ENCODE measurements around the gene ALDH1A2.
A peak's percentile ranks its signal among the peaks of the same experiment; 100 is the strongest.
"Not testable (repeated sequence)": the region's sequence is repeated elsewhere in the genome, so short reads cannot be mapped to it uniquely, and the experiment has no call there.

The ALDH1A2 gene

DNA sequence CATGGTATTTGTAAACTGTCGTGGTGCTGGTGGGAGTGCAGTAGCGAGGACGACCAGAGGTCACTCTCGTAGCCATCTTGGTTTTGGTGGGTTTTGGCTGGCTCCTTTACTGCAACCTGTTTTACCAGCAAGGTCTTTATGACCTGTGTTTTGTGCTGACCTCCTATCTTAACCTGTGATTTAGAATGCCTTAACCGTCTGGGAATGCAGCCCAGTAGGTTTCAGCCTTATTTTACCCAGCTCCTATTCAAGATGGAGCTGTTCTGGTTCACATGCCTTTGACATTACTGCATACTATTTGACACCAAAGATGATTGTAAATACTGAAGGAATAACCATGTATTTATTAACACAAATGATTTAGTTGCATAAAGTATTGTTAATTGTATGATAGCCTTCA lies 15.4 kb upstream of the ALDH1A2 start:
- H3K4me1 Mint-ChIP-seq (ENCODE audit: low read depth); H3K9me3 Mint-ChIP-seq (ENCODE audit: low read depth); H3K27ac Mint-ChIP-seq; H3K36me3 Mint-ChIP-seq; H3K4me3 Mint-ChIP-seq: not testable (repeated sequence)
- peaks cover 12% of the 10 kb centered on the region for H3K27me3 Mint-ChIP-seq

- Mint-ChIP-seq H3K4me1 (ENCODE audit: low read depth) (no peaks in the 10 kb centered on the region), H3K9me3 (ENCODE audit: low read depth) (no peaks in the 10 kb centered on the region), H3K27me3 (peaks cover 10% of the 10 kb centered on the region), H3K4me3 (no peak overlapping the region), H3K27ac (no peak overlapping the region), H3K36me3 (no peaks in the 10 kb centered on the region)
These were observed 14.9 kb upstream of the ALDH1A2 start for GRCh38 chr15:58080398-58080797.

DNA sequence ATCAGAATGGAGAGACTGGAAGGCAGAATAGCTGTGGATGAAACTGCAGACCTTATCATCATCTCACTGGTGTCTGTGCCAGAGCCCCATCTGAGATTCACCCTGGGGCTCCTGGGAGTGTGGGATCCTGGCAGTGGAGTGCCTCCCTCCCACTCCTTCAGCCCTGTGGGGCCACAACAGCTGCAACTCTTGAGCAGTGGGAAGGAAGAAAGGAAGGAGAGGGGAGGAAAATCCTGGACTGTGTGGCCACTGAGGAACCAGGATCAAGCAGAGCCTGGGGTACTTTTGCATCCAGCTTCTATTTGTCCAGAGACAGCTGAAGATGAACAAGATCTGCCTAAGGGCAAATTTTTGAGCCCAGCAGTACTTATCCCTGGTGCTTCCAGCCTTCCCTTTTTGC lies 13.1 kb upstream of the ALDH1A2 start:
- H3K4me1 Mint-ChIP-seq (ENCODE audit: low read depth): no peaks in the 10 kb centered on the region
- H3K9me3 Mint-ChIP-seq (ENCODE audit: low read depth): no peaks in the 10 kb centered on the region
- H3K27ac Mint-ChIP-seq: no peak overlapping the region
- H3K27me3 Mint-ChIP-seq: peaks cover 10% of the 10 kb centered on the region
- H3K4me3 Mint-ChIP-seq: no peak overlapping the region
- H3K36me3 Mint-ChIP-seq: no peaks in the 10 kb centered on the region

DNA sequence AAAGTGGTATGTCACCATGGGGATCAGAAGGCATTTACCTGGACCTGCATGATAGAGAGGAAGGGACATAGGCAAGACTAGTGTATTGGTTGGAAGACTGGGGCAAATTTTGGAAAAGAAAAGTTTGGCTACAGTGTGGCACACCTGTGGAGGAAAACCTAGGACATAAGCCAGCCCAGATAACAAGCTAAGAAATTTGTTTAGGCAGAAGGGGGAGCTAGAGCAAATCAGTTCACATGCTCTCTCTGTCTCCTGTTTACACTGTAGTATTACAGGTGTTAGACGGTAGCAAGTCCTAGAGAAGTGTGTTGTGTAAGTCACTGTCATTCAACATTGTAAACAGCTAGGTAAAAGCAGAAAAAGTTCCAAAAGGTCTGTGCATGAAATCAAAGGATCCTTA lies 11.9 kb upstream of the ALDH1A2 start:
- Mint-ChIP-seq H3K27me3 (peaks cover 14% of the 10 kb centered on the region), H3K4me1 (ENCODE audit: low read depth) (no peaks in the 10 kb centered on the region), H3K4me3 (no peak overlapping the region), H3K9me3 (ENCODE audit: low read depth) (no peaks in the 10 kb centered on the region), H3K36me3 (no peaks in the 10 kb centered on the region), H3K27ac (no peak overlapping the region)

- Mint-ChIP-seq H3K9me3 (ENCODE audit: low read depth) (no peaks in the 10 kb centered on the region), H3K27me3 (peaks cover 19% of the 10 kb centered on the region), H3K4me1 (ENCODE audit: low read depth) (no peaks in the 10 kb centered on the region), H3K4me3 (no peak overlapping the region), H3K27ac (no peak overlapping the region), H3K36me3 (no peaks in the 10 kb centered on the region)
These were observed 8.9 kb upstream of the ALDH1A2 start for GRCh38 chr15:58074452-58074851.

DNA sequence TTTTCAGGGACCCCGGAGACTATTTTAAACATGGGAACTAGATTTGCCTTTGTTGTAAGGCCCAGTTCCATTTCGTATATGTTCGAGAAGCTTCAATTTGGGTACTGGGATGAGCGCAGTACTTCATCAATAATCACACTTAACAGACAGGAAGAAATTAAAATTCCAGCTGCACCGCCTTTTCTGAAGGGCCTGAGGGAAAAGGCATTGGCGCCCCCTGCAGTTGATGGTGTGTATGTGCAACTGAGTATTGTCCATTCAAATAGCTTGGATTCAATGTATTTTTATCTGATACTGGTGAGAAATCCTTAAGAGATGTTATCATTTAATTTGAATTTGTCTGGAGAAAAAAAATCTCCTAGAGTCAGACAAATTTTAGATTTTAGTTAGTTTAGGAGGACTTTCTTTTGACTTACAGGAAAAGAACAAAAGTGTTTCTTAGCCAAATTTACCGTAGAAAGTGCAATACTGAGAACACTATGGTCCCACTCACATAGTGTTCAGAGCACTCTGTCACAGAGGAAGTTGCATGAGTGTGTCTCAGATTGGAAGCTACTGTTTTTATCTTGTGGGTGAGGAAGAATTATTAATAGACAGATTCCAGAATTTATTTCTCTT lies 5.4 kb upstream of the ALDH1A2 start:
- no peaks in the 10 kb centered on the region for H3K9me3 Mint-ChIP-seq (ENCODE audit: low read depth)
- H3K27me3 Mint-ChIP-seq: peaks cover 26% of the 10 kb centered on the region
- H3K36me3 Mint-ChIP-seq: no peaks in the 10 kb centered on the region
- no peak overlapping the region for H3K4me3 Mint-ChIP-seq
- no peak overlapping the region for H3K27ac Mint-ChIP-seq
- H3K4me1 Mint-ChIP-seq (ENCODE audit: low read depth): peaks cover 5% of the 10 kb centered on the region

GRCh38 chr15:58069008-58069407 lies 3.5 kb upstream of the ALDH1A2 start:
- no peaks in the 10 kb centered on the region for H3K36me3 Mint-ChIP-seq
- no peaks in the 10 kb centered on the region for H3K9me3 Mint-ChIP-seq (ENCODE audit: low read depth)
- peaks cover 8% of the 10 kb centered on the region for H3K4me1 Mint-ChIP-seq (ENCODE audit: low read depth)
- H3K27ac Mint-ChIP-seq: no peak overlapping the region
- H3K27me3 Mint-ChIP-seq: peaks cover 28% of the 10 kb centered on the region
- no peak overlapping the region for H3K4me3 Mint-ChIP-seq

DNA sequence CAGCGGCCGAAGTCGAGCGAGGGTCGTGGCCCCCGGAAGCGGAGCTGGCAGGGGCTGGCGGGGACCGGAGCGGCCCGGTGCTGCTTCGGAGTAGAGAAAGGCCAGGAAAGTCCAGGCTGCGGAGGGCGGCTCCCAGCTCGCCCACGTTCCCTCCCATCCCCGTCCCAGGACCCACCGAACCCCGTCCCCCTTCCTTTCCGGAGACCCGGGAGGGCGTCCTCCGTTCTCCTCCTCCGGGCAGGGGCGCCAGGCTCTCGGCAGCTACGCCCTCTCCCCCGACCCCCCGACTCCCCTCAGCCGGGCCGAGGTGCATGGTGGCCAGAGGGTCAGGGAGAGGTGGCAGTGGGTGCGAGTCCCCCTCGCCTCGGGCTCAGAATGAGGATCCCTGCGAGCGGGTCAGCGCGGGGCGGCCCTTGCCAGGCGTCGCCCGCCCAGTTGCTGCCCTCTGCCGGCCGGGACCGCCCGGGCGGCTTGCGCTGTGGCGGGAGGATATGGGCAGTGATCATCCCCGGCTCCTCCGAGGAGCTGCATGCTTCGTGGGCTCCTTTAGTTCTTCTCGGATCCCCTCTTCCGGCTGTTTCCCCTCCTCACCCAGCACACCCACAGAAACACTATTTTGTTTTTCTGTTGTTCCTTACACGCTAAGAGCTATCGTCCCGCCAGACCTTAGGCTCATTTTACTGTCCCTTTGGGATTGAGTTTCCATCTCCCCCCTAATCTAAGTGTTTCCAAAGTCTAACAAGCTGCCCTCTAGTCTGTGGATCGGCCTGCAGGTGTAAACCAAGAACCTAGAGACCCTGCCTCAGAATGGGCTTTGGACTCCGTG lies 744 bp upstream of the ALDH1A2 start:
- Mint-ChIP-seq H3K27me3 (peaks cover 40% of the 10 kb centered on the region), H3K36me3 (no peaks in the 10 kb centered on the region)

DNA sequence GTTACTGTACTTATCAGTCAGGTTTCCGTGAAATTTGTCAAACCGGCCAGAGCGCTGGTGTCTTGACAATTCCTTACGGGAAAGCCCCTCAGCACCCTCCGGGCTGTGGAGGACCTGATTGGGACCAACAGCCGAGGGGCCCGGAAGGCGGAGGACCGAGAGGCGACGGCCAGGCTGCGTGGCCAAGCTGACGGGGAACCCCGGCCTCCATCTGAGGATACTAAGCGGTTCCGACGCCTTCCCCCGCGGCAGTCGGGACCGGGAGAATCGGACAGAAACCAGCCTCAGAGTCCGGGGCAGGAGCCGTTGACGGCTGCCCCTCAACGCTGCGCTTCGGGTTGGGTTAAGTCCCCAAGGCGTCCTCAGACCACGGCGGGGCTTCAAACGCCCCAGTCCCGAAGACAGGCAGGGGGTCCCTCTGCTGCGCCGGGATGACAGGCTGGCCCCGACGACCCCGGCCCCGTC lies 499 bp downstream of the ALDH1A2 start:
- Mint-ChIP-seq H3K4me1 (ENCODE audit: low read depth) (peaks cover 8% of the 10 kb centered on the region), H3K27ac (no peak overlapping the region), H3K4me3 (peak overlapping the region; percentile 67), H3K36me3 (no peaks in the 10 kb centered on the region), H3K9me3 (ENCODE audit: low read depth) (no peaks in the 10 kb centered on the region), H3K27me3 (peaks cover 34% of the 10 kb centered on the region)

More for the DNA sequence above, 744 bp upstream of the ALDH1A2 start:
- H3K9me3 Mint-ChIP-seq (ENCODE audit: low read depth): no peaks in the 10 kb centered on the region
- H3K27ac Mint-ChIP-seq: no peak overlapping the region
- H3K4me3 Mint-ChIP-seq: peak overlapping the region; percentile 80
- peaks cover 8% of the 10 kb centered on the region for H3K4me1 Mint-ChIP-seq (ENCODE audit: low read depth)

DNA sequence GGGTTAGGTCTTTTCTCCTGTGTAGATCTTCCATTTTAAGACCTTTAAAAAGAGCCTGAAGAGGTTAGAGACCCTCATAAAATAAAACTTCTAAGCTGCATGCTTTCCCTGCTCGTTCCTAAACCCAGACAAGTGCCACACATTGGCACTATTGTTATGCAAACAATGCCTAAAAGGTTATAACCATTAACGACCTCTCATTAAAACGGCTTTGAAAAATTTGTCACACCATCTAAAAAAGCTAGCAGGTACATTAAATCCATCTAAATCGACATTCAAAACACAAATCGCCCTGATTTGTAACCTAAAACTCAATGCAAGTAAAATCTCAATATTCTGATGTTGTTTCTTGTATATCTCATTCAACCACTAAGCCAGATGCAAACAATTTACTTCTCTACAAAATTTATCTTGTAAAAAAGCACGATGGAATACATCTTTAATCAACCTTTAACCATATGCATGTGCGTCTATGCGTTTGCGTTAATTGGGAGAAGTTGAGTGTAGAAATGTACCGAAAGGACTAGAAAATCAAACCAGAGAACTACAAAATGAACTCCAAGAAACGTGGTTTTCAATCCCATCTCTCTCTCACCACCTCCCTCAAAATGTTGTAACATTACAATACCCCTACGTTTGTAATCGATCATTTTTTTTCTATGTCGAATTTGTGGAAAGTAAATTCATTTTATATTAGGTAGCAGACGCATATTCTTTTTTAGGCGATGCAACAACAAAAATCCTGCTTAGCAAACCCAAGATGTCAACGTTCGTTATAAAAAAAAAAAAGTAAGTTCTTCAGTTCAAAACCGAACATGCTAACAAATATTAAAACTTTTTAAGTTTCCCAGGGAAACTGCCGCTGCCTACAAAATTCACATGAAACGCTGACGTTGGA lies 1.2 kb downstream of the ALDH1A2 start:
- Mint-ChIP-seq H3K36me3 (no peaks in the 10 kb centered on the region), H3K27me3 (peaks cover 34% of the 10 kb centered on the region), H3K9me3 (ENCODE audit: low read depth) (no peaks in the 10 kb centered on the region), H3K27ac (no peak overlapping the region), H3K4me3 (peak overlapping the region; percentile 67), H3K4me1 (ENCODE audit: low read depth) (peaks cover 8% of the 10 kb centered on the region)

DNA sequence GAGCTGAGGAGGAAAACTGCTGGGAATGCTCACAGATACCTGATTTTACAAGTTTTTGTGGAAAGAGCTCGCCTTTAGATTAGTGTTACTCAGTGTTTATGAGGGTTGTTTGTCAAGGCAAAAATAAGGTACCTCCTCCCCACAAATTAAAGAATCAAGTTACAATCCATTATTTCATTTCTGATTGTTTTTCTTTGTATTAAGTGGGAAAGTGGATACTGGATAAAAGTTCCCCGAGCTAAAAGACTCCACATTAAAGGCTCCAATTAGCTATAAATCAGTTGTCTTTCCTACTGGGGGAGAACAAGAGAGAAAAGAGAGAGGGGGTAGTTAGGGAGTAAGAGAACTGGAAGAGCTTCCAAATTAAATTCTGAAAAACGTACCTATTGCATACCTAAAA lies 1.9 kb downstream of the ALDH1A2 start:
- Mint-ChIP-seq H3K27me3 (peaks cover 37% of the 10 kb centered on the region), H3K9me3 (ENCODE audit: low read depth) (no peaks in the 10 kb centered on the region), H3K27ac (no peak overlapping the region), H3K4me1 (ENCODE audit: low read depth) (peaks cover 8% of the 10 kb centered on the region), H3K36me3 (no peaks in the 10 kb centered on the region), H3K4me3 (no peak overlapping the region)

GRCh38 chr15:58062983-58063382 lies 2.5 kb downstream of the ALDH1A2 start:
- H3K4me1 Mint-ChIP-seq (ENCODE audit: low read depth): peaks cover 8% of the 10 kb centered on the region
- H3K36me3 Mint-ChIP-seq: no peaks in the 10 kb centered on the region
- H3K27ac Mint-ChIP-seq: no peak overlapping the region
- H3K27me3 Mint-ChIP-seq: peaks cover 39% of the 10 kb centered on the region
- H3K9me3 Mint-ChIP-seq (ENCODE audit: low read depth): no peaks in the 10 kb centered on the region
- no peak overlapping the region for H3K4me3 Mint-ChIP-seq

DNA sequence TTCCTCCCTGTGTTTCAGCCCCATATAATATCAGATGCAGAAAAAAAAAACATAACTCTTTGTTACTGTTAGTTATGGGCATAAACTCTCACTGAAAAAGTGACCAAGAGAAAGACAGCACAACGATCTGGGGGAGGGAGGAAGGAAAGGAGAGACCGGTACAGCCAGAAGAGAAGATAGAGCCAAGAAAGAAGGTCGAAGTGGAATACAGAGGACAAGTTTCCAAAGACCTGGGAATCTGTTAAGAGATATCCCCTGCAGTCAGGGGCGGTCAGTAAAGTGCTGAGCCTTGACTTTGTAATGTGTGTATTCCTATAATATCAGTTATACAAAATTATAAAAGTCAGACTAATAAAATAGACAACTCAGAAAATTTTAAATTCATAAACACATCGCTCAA lies 3.3 kb downstream of the ALDH1A2 start:
- H3K9me3 Mint-ChIP-seq (ENCODE audit: low read depth): no peaks in the 10 kb centered on the region

GRCh38 chr15:58060575-58060974 lies 4.9 kb downstream of the ALDH1A2 start:
- Mint-ChIP-seq H3K4me3 (no peak overlapping the region), H3K27me3 (peaks cover 38% of the 10 kb centered on the region)

More for the DNA sequence above, 3.3 kb downstream of the ALDH1A2 start:
- Mint-ChIP-seq H3K36me3 (no peaks in the 10 kb centered on the region), H3K27me3 (peaks cover 38% of the 10 kb centered on the region), H3K4me3 (no peak overlapping the region), H3K27ac (no peak overlapping the region), H3K4me1 (ENCODE audit: low read depth) (peaks cover 8% of the 10 kb centered on the region)

DNA sequence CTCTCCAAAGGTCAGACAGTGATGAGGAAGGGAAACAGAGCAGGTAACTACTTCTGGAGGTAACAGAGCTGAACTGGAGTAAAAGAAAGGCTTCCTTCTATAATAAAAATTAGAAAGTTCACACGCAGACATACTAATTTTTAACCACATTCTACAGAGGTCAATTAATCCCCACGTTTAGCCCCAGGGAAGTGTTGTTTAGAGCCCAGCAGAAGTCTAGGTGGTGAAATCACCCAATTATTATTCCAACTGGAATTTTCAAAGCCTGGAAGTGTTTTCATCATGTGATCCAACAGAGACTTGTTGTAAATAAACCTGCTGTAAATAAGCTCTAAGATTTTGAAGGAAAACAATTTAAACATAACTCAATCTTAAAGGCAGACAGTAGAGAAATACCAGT lies 6.8 kb downstream of the ALDH1A2 start:
- H3K27me3 Mint-ChIP-seq: peaks cover 32% of the 10 kb centered on the region
- H3K4me1 Mint-ChIP-seq (ENCODE audit: low read depth): no peaks in the 10 kb centered on the region
- no peak overlapping the region for H3K27ac Mint-ChIP-seq
- no peak overlapping the region for H3K4me3 Mint-ChIP-seq
- H3K36me3 Mint-ChIP-seq: no peaks in the 10 kb centered on the region
- H3K9me3 Mint-ChIP-seq (ENCODE audit: low read depth): no peaks in the 10 kb centered on the region

More at GRCh38 chr15:58060575-58060974, 4.9 kb downstream of the ALDH1A2 start:
- H3K9me3 Mint-ChIP-seq (ENCODE audit: low read depth): no peaks in the 10 kb centered on the region
- H3K36me3 Mint-ChIP-seq: no peaks in the 10 kb centered on the region
- no peak overlapping the region for H3K27ac Mint-ChIP-seq
- peaks cover 2% of the 10 kb centered on the region for H3K4me1 Mint-ChIP-seq (ENCODE audit: low read depth)
